Bronchial epithelial cell (primary cell): ENCODE results near the gene RAD9A. TPM values are rescaled to one million over a fixed set of nuclear protein-coding genes. Genes with fewer than 3 reads are reported as not detected.

Experiments used
- DNase-seq: peaks from one replicate; pipeline ENCODE4 v3.0.0-alpha.2; 2010; ENCODE audit warnings: low read depth
- FAIRE-seq: peaks from 2 replicates; lab custom pipeline; 2011; peaks lifted over from hg19 to GRCh38; lab: Jason Lieb, UNC
- H3K27me3 ChIP-seq: 2 replicates; pipeline ENCODE4 v1.5.1; 2011; ENCODE audit warnings: low read length; ENCODE audit not compliant: control insufficient read depth, insufficient read depth
- H3K36me3 ChIP-seq: 2 replicates; pipeline ENCODE4 v1.5.1; 2011; ENCODE audit warnings: low read length; ENCODE audit not compliant: control insufficient read depth, insufficient read depth
- H3K4me3 ChIP-seq: 2 replicates; pipeline ENCODE4 v1.5.1; 2011; ENCODE audit warnings: mild to moderate bottlenecking, low read depth, low read length, control low read depth
- CTCF ChIP-seq: IDR thresholded peaks from 2 replicates; pipeline ENCODE4 v1.5.1; 2011; ENCODE audit warnings: mild to moderate bottlenecking, moderate library complexity, low read length, control low read depth, inconsistent platforms; ENCODE audit not compliant: insufficient read depth, severe bottlenecking
- total RNA-seq: library from RNA; depleted of rRNA; stranded (reverse); fragments of >200 nt; gene quantifications from 2 replicates; pipeline ENCODE4 v1.2.1, GENCODE V29; 2014

Gene RAD9A
- total RNA-seq, 1 donor from 2014 or later: 8.7 TPM

- Histone ChIP-seq H3K36me3 (peaks cover 15% of the 10 kb centered on the region), H3K27me3 (no peaks in the 10 kb centered on the region), H3K4me3 (no peak overlapping the region)
- FAIRE-seq (no peak), DNase-seq (no peak)
- TF ChIP-seq CTCF: no peak
These were observed 50.1 kb downstream of the RAD9A start for GRCh38 chr11:67441731-67442351.

DNA sequence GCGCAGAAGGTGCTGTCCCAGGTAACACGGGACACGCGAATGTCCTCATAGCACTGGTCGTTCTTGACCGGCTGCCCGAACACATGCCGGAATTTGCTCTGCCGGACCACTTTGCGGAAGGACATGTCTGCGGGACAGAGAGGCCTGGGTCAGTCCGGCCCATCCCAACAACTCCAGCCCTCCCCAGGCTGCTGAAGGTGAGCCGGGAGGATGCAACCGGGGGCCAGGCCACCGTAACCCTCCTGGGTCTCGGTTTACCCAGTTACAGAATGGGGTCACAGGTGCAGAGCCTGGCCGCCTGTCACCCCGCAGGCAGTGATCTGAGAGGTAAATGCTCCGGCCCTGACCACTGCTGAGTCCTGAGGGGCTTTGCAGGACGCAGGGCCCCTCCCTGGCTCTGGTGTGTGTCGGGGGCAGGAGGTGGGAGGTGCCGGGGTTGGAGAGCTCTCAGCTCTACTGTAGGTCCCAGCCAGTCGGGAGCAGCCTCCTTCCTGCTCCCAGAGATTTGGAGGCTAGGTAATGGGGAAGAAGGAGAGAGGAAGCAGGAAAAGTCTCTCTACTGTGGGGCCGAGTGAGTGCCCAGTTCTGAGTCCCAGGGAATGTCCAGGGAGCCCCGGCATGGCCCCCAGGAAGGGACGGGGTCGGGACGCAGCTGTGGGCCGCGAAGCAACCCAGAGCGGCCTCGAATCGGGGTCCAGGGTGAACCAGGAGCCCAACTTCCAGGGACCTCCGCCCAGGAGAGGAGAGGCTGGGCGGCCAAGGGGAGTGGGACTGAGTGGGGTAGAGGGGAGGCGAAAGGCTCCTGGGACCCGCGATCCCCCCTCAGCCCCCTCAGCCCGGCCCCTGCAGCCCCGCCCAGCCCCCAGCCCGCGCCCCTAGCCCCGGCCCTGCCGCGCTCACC, 51.0 kb downstream of the RAD9A start:
- no peak for FAIRE-seq
- Histone ChIP-seq H3K36me3 (peaks cover 14% of the 10 kb centered on the region), H3K4me3 (peak overlapping the region; percentile 81), H3K27me3 (no peaks in the 10 kb centered on the region)
- DNase-seq: no peak
- TF ChIP-seq CTCF: no peak

- Histone ChIP-seq H3K27me3 (no peaks in the 10 kb centered on the region), H3K4me3 (no peak overlapping the region), H3K36me3 (peaks cover 9% of the 10 kb centered on the region)
- DNase-seq (no peak), FAIRE-seq (no peak)
- TF ChIP-seq CTCF: no peak
These were observed 53.7 kb downstream of the RAD9A start for GRCh38 chr11:67445515-67445914.

Other genes with a start within 250 kb of the RAD9A start
- gene GRK2, start 125.5 kb upstream of the RAD9A start, total RNA-seq: 55.0 and 77.4 TPM in 2 replicates
- 22.4 and 42.8 TPM in 2 replicates for gene ANKRD13D, start 102.7 kb upstream of the RAD9A start, total RNA-seq
- 32.0 and 35.0 TPM in 2 replicates for gene SSH3, start 88.5 kb upstream of the RAD9A start, total RNA-seq
- gene POLD4, start 38.4 kb upstream of the RAD9A start, total RNA-seq: 45.8 and 83.1 TPM in 2 replicates
- 1.8 and 2.3 TPM in 2 replicates for gene CLCF1, start 18.4 kb upstream of the RAD9A start, total RNA-seq
- 209 and 225 TPM in 2 replicates for gene PPP1CA, start 9.9 kb downstream of the RAD9A start, total RNA-seq
- gene TBC1D10C, start 12.1 kb downstream of the RAD9A start, total RNA-seq: not detected in 2 replicates
- under 0.01 TPM in 1 of 2 replicates, not detected in the other for gene CARNS1, start 23.7 kb downstream of the RAD9A start, total RNA-seq
- 62.9 and 98.6 TPM in 2 replicates for gene RPS6KB2, start 36.5 kb downstream of the RAD9A start, total RNA-seq
- gene PTPRCAP, start 45.7 kb downstream of the RAD9A start, total RNA-seq: 0.26 and 0.51 TPM in 2 replicates
- gene CORO1B, start 51.5 kb downstream of the RAD9A start, total RNA-seq: 105 and 133 TPM in 2 replicates
- gene GPR152, start 60.7 kb downstream of the RAD9A start, total RNA-seq: not detected in 2 replicates
- gene CABP4, start 63.4 kb downstream of the RAD9A start, total RNA-seq: not detected in 2 replicates
- 38.2 and 48.9 TPM in 2 replicates for gene TMEM134, start 77.3 kb downstream of the RAD9A start, total RNA-seq
- 51.6 and 85.3 TPM in 2 replicates for gene AIP, start 91.0 kb downstream of the RAD9A start, total RNA-seq
- gene PITPNM1, start 113.4 kb downstream of the RAD9A start, total RNA-seq: 17.4 and 23.7 TPM in 2 replicates
- 19.0 and 21.6 TPM in 2 replicates for gene CDK2AP2, start 116.2 kb downstream of the RAD9A start, total RNA-seq
- gene CABP2, start 131.5 kb downstream of the RAD9A start, total RNA-seq: not detected in 2 replicates
- 1,931 and 3,840 TPM in 2 replicates for gene GSTP1, start 191.8 kb downstream of the RAD9A start, total RNA-seq
- gene NDUFV1, start 214.9 kb downstream of the RAD9A start, total RNA-seq: 242 and 252 TPM in 2 replicates
- 14.2 and 22.3 TPM in 2 replicates for gene NUDT8, start 238.0 kb downstream of the RAD9A start, total RNA-seq
- not detected in 2 replicates for gene TBX10, start 247.8 kb downstream of the RAD9A start, total RNA-seq